SK-N-SH (cell line): ENCODE data around the gene SHMT2. TPM values are rescaled to one million over a fixed set of nuclear protein-coding genes. Genes with fewer than 3 reads are reported as not detected.

Experiments used
- CTCF ChIA-PET: fragments of 300-600, 350-600 bp; formaldehyde crosslinking; extraction: SDS; loops from one replicate; lab custom pipeline; 2021; lab: Yijun Ruan, JAX
- POLR2A ChIA-PET: fragments of 350-600 bp; sonication (Branson Sonifier 250); formaldehyde crosslinking; extraction: SDS; loops from one replicate; lab custom pipeline; 2020; ENCODE audit warnings: antibody characterized with exemption, inconsistent platforms; lab: Yijun Ruan, JAX
- DNase-seq: peaks from one replicate; pipeline ENCODE4 v3.0.0; 2012
- H2AFZ ChIP-seq: fragments of 200-600 bp; sonication (generic); 2 replicates; pipeline ENCODE4 v1.8.1; 2016; ENCODE audit warnings: antibody characterized with exemption, mild to moderate bottlenecking, low read depth
- H3F3A ChIP-seq: fragments of 200-600 bp; sonication (generic); replicated peaks from 2 replicates; pipeline ENCODE3; 2016; ENCODE audit warnings: antibody characterized with exemption, mild to moderate bottlenecking; ENCODE audit not compliant: insufficient read depth
- H3K27ac ChIP-seq, 2 experiments: fragments of 200-500 bp in 1 of 2; fragments of 200-600 bp in 1 of 2; sonication (Bioruptor generic) in 1 of 2; sonication (generic), shearing (Covaris generic) in 1 of 2; 2 replicates each; pipeline versions ENCODE4 v1.5.1 to v1.6.1; 2014 to 2016; ENCODE audit warnings: low read depth in 2 of 2, inconsistent platforms in 1 of 2, low read length in 1 of 2, mild to moderate bottlenecking in 1 of 2, mixed read lengths in 1 of 2
- H3K27me3 ChIP-seq: fragments of 200-600 bp; sonication (generic), shearing (Covaris generic); 2 replicates; pipeline ENCODE4 v1.6.1; 2016; ENCODE audit warnings: mixed run types; ENCODE audit not compliant: insufficient read depth
- H3K36me3 ChIP-seq, 2 experiments: fragments of 200-500 bp in 1 of 2; fragments of 200-600 bp in 1 of 2; sonication (Bioruptor generic) in 1 of 2; sonication (generic) in 1 of 2; replicated peaks in 1 of 2; 2 replicates each; pipeline versions ENCODE3 to v1.5.1; 2014 to 2016; ENCODE audit warnings: low read length in 1 of 2, mild to moderate bottlenecking in 1 of 2; ENCODE audit not compliant: insufficient read depth in 2 of 2, control insufficient read depth in 1 of 2
- H3K4me1 ChIP-seq, 2 experiments: fragments of 200-500 bp in 1 of 2; fragments of 200-600 bp in 1 of 2; sonication (Bioruptor generic) in 1 of 2; sonication (generic), shearing (Covaris generic) in 1 of 2; 2 replicates each; pipeline versions ENCODE4 v1.5.1 to v1.6.1; 2014 to 2016; ENCODE audit warnings: low read depth in 1 of 2, low read length in 1 of 2, mixed run types in 1 of 2; ENCODE audit not compliant: insufficient read depth in 2 of 2, control insufficient read depth in 1 of 2
- H3K4me2 ChIP-seq: fragments of 200-600 bp; sonication (generic), shearing (Covaris generic); 2 replicates; pipeline ENCODE4 v1.6.1; 2017; ENCODE audit warnings: mixed run types
- H3K4me3 ChIP-seq, 2 experiments: fragments of 200-500 bp in 1 of 2; fragments of 200-600 bp in 1 of 2; sonication (Bioruptor generic) in 1 of 2; sonication (generic), shearing (Covaris generic) in 1 of 2; 2 replicates each; pipeline versions ENCODE4 v1.5.1 to v1.8.1; 2014 to 2016; ENCODE audit warnings: low read depth in 2 of 2, inconsistent platforms in 1 of 2, low read length in 1 of 2, mild to moderate bottlenecking in 1 of 2, mixed read lengths in 1 of 2, moderate library complexity in 1 of 2
- H3K79me2 ChIP-seq: fragments of 200-600 bp; sonication (generic); 2 replicates; pipeline ENCODE4 v1.8.1; 2017; ENCODE audit warnings: mild to moderate bottlenecking; ENCODE audit not compliant: insufficient read depth
- H3K9ac ChIP-seq: fragments of 200-600 bp; sonication (generic); 2 replicates; pipeline ENCODE4 v1.6.1; 2017; ENCODE audit warnings: mixed run types
- H3K9me2 ChIP-seq: fragments of 200-600 bp; sonication (generic); 2 replicates; pipeline ENCODE4 v1.6.1; 2017; ENCODE audit warnings: mixed run types
- H3K9me3 ChIP-seq: fragments of 200-600 bp; sonication (generic); 2 replicates; pipeline ENCODE4 v1.6.1; 2017; ENCODE audit warnings: mixed run types, mild to moderate bottlenecking, moderate library complexity
- H4K20me1 ChIP-seq: fragments of 200-600 bp; sonication (generic); 2 replicates; pipeline ENCODE4 v1.6.1; 2017; ENCODE audit warnings: mild to moderate bottlenecking, mixed run types; ENCODE audit not compliant: insufficient read depth
- ELF1 ChIP-seq: IDR thresholded peaks from 2 replicates; pipeline ENCODE4 v1.4.0; 2012
- EP300 ChIP-seq, 2 experiments: IDR thresholded peaks; 2 replicates each; pipeline versions ENCODE4 v1.4.0 to v1.6.1; 2012; ENCODE audit warnings: borderline replicate concordance in 1 of 2, low read depth in 1 of 2, low read length in 1 of 2
- EZH2phosphoT487 ChIP-seq: fragments of 200-600 bp; sonication (generic); IDR thresholded peaks from 2 replicates; pipeline ENCODE4 v1.6.1; 2017; ENCODE audit warnings: low read depth, mixed run types, mild to moderate bottlenecking, antibody characterized with exemption, moderate library complexity, borderline replicate concordance
- GATA2 ChIP-seq: sonication (generic); formaldehyde crosslinking; IDR thresholded peaks from 2 replicates; pipeline ENCODE4 v1.5.0; 2020; ENCODE audit warnings: mild to moderate bottlenecking, missing genetic modification reagents
- JUND ChIP-seq: IDR thresholded peaks from 2 replicates; pipeline ENCODE4 v1.4.0; 2012
- MEF2A ChIP-seq: IDR thresholded peaks from 2 replicates; pipeline ENCODE4 v1.4.0; 2012; ENCODE audit warnings: low read depth, borderline replicate concordance
- MXI1 ChIP-seq: IDR thresholded peaks from 2 replicates; pipeline ENCODE4 v1.6.1; 2012; ENCODE audit warnings: mild to moderate bottlenecking, low read depth, low read length, improper control_type of control experiment
- NFIC ChIP-seq: IDR thresholded peaks from 2 replicates; pipeline ENCODE4 v1.4.0; 2012; ENCODE audit warnings: borderline replicate concordance
- NRF1 ChIP-seq: IDR thresholded peaks from 2 replicates; pipeline ENCODE4 v1.6.1; 2012; ENCODE audit warnings: low read depth, mild to moderate bottlenecking, low read length
- RAD21 ChIP-seq: IDR thresholded peaks from 2 replicates; pipeline ENCODE4 v1.6.1; 2012; ENCODE audit warnings: mild to moderate bottlenecking, low read length
- SIN3A ChIP-seq: IDR thresholded peaks from 2 replicates; pipeline ENCODE4 v1.6.1; 2012; ENCODE audit warnings: low read depth, mild to moderate bottlenecking, low read length, moderate library complexity, borderline replicate concordance
- TAF1 ChIP-seq: IDR thresholded peaks from 2 replicates; pipeline ENCODE4 v1.6.1; 2012; ENCODE audit warnings: low read depth, mild to moderate bottlenecking, low read length, moderate library complexity, borderline replicate concordance
- TEAD4 ChIP-seq: IDR thresholded peaks from 2 replicates; pipeline ENCODE4 v1.4.0; 2012; ENCODE audit warnings: mild to moderate bottlenecking, borderline replicate concordance; ENCODE audit not compliant: insufficient read depth
- WGBS: methylation state at CpG from one replicate; pipeline ENCODE4 v1.1.6; 2017; ENCODE audit warnings: low lambda C conversion rate; 5-methylcytosine and 5-hydroxymethylcytosine counted together
- polyA plus RNA-seq, 3 experiments: library from polyadenylated mRNA; depleted of rRNA; stranded (reverse); fragments of >200 nt; gene quantifications; 2 replicates each; pipeline ENCODE4 v1.2.3, GENCODE V29; 2012
- TF ChIP-seq, protein P1 (sequence below): fragments of 150-350 bp; IDR thresholded peaks from 2 replicates; pipeline ENCODE4 v1.6.1; 2016; ENCODE audit warnings: mild to moderate bottlenecking, low read depth, low read length
- TF ChIP-seq, protein P2 (sequence below): IDR thresholded peaks from 2 replicates; pipeline ENCODE4 v1.4.0; 2012; ENCODE audit warnings: low read depth, borderline replicate concordance
- TF ChIP-seq, protein P3 (sequence below): IDR thresholded peaks from 2 replicates; pipeline ENCODE4 v1.6.1; 2012; ENCODE audit warnings: mild to moderate bottlenecking, low read depth, low read length, moderate library complexity
- TF ChIP-seq, protein P4 (sequence below): IDR thresholded peaks from 2 replicates; pipeline ENCODE4 v1.4.0; 2012; ENCODE audit warnings: low read depth
- TF ChIP-seq, protein P5 (sequence below): fragments of 150-350 bp; IDR thresholded peaks from 2 replicates; pipeline ENCODE4 v1.6.1; 2017; ENCODE audit warnings: antibody characterized with exemption, low read length, low read depth, borderline replicate concordance
- TF ChIP-seq, protein P6 (sequence below): IDR thresholded peaks from 2 replicates; pipeline ENCODE4; 2012
- TF ChIP-seq, protein P7 (sequence below): fragments of 200-600 bp; sonication (generic); IDR thresholded peaks from 2 replicates; pipeline ENCODE4 v1.6.1; 2017; ENCODE audit warnings: antibody characterized with exemption, mild to moderate bottlenecking, moderate library complexity

SHMT2 gene
- polyA plus RNA-seq, 1 of the 3 experiments (the other 2 are of a cell fraction) = 204 TPM

DNA sequence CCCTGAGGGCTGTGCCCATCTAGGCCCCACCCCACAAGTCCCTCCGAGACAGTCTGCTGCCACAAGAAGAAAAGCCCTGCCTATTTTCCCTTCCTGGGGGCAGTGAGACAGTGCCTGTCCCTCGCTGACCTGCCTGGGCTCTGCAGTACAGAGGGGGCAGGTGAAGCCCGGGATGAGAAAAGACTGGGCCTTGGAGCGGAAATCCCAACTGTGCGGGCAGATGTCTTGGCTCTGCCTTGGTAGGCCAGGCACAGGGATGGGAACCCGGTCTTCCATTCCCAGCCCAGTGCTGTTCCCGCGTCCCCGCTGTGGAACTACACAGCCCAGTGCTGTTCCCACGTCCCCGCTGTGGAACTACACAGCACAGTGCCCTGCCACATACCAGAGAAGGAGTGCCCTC lies 25.7 kb upstream of the SHMT2 start:
- WGBS = 83% methylated on average over 9 of the region's 11 CpGs
- CTCF ChIA-PET = interaction anchor here (0.6 kb wide), 1 partner anchor 102 kb away, joined by 3 read pairs; no protein-coding TSS in a partner anchor
- TF ChIP-seq NFIC (no peak), EZH2phosphoT487 (no peak), ELF1 (no peak), EP300 (IDR thresholded peaks at IDR 0.05; ENCODE audit: borderline replicate concordance in 1 of 2, low read depth in 1 of 2, low read length in 1 of 2) (no peak), GATA2 (CRISPR knock-in tag) (no peak), MXI1 (no peak), SIN3A (no peak), JUND (no peak), TAF1 (no peak), MEF2A (no peak), RAD21 (no peak), TEAD4 (no peak), NRF1 (no peak)
- TF ChIP-seq, protein P1, sequence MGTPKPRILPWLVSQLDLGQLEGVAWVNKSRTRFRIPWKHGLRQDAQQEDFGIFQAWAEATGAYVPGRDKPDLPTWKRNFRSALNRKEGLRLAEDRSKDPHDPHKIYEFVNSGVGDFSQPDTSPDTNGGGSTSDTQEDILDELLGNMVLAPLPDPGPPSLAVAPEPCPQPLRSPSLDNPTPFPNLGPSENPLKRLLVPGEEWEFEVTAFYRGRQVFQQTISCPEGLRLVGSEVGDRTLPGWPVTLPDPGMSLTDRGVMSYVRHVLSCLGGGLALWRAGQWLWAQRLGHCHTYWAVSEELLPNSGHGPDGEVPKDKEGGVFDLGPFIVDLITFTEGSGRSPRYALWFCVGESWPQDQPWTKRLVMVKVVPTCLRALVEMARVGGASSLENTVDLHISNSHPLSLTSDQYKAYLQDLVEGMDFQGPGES = no peak
- TF ChIP-seq, protein P2, sequence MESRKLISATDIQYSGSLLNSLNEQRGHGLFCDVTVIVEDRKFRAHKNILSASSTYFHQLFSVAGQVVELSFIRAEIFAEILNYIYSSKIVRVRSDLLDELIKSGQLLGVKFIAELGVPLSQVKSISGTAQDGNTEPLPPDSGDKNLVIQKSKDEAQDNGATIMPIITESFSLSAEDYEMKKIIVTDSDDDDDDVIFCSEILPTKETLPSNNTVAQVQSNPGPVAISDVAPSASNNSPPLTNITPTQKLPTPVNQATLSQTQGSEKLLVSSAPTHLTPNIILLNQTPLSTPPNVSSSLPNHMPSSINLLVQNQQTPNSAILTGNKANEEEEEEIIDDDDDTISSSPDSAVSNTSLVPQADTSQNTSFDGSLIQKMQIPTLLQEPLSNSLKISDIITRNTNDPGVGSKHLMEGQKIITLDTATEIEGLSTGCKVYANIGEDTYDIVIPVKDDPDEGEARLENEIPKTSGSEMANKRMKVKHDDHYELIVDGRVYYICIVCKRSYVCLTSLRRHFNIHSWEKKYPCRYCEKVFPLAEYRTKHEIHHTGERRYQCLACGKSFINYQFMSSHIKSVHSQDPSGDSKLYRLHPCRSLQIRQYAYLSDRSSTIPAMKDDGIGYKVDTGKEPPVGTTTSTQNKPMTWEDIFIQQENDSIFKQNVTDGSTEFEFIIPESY = no peak
- TF ChIP-seq, protein P3, sequence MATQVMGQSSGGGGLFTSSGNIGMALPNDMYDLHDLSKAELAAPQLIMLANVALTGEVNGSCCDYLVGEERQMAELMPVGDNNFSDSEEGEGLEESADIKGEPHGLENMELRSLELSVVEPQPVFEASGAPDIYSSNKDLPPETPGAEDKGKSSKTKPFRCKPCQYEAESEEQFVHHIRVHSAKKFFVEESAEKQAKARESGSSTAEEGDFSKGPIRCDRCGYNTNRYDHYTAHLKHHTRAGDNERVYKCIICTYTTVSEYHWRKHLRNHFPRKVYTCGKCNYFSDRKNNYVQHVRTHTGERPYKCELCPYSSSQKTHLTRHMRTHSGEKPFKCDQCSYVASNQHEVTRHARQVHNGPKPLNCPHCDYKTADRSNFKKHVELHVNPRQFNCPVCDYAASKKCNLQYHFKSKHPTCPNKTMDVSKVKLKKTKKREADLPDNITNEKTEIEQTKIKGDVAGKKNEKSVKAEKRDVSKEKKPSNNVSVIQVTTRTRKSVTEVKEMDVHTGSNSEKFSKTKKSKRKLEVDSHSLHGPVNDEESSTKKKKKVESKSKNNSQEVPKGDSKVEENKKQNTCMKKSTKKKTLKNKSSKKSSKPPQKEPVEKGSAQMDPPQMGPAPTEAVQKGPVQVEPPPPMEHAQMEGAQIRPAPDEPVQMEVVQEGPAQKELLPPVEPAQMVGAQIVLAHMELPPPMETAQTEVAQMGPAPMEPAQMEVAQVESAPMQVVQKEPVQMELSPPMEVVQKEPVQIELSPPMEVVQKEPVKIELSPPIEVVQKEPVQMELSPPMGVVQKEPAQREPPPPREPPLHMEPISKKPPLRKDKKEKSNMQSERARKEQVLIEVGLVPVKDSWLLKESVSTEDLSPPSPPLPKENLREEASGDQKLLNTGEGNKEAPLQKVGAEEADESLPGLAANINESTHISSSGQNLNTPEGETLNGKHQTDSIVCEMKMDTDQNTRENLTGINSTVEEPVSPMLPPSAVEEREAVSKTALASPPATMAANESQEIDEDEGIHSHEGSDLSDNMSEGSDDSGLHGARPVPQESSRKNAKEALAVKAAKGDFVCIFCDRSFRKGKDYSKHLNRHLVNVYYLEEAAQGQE = no peak
- TF ChIP-seq, protein P4, sequence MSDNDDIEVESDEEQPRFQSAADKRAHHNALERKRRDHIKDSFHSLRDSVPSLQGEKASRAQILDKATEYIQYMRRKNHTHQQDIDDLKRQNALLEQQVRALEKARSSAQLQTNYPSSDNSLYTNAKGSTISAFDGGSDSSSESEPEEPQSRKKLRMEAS = no peak
- TF ChIP-seq, protein P5, sequence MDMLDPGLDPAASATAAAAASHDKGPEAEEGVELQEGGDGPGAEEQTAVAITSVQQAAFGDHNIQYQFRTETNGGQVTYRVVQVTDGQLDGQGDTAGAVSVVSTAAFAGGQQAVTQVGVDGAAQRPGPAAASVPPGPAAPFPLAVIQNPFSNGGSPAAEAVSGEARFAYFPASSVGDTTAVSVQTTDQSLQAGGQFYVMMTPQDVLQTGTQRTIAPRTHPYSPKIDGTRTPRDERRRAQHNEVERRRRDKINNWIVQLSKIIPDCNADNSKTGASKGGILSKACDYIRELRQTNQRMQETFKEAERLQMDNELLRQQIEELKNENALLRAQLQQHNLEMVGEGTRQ = no peak
- TF ChIP-seq, protein P6, sequence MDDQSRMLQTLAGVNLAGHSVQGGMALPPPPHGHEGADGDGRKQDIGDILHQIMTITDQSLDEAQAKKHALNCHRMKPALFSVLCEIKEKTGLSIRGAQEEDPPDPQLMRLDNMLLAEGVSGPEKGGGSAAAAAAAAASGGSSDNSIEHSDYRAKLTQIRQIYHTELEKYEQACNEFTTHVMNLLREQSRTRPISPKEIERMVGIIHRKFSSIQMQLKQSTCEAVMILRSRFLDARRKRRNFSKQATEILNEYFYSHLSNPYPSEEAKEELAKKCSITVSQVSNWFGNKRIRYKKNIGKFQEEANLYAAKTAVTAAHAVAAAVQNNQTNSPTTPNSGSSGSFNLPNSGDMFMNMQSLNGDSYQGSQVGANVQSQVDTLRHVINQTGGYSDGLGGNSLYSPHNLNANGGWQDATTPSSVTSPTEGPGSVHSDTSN = no peak
- TF ChIP-seq, protein P7, sequence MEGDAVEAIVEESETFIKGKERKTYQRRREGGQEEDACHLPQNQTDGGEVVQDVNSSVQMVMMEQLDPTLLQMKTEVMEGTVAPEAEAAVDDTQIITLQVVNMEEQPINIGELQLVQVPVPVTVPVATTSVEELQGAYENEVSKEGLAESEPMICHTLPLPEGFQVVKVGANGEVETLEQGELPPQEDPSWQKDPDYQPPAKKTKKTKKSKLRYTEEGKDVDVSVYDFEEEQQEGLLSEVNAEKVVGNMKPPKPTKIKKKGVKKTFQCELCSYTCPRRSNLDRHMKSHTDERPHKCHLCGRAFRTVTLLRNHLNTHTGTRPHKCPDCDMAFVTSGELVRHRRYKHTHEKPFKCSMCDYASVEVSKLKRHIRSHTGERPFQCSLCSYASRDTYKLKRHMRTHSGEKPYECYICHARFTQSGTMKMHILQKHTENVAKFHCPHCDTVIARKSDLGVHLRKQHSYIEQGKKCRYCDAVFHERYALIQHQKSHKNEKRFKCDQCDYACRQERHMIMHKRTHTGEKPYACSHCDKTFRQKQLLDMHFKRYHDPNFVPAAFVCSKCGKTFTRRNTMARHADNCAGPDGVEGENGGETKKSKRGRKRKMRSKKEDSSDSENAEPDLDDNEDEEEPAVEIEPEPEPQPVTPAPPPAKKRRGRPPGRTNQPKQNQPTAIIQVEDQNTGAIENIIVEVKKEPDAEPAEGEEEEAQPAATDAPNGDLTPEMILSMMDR = no peak
- TF ChIP-seq, all 33 proteins: peak for 0
- POLR2A ChIA-PET = no interaction called here
- Histone ChIP-seq H3K4me3 (no peak overlapping the region), H3F3A (no peaks in the 10 kb centered on the region), H3K79me2 (no peaks in the 10 kb centered on the region), H3K9me2 (no peaks in the 10 kb centered on the region), H3K27ac (no peak overlapping the region), H3K9me3 (no peaks in the 10 kb centered on the region), H3K4me1 (no peaks in the 10 kb centered on the region), H3K4me2 (no peak overlapping the region), H2AFZ (no peak overlapping the region), H4K20me1 (no peaks in the 10 kb centered on the region), H3K36me3 (peaks cover 5 to 60% of the 10 kb centered on the region in 2 experiments), H3K9ac (no peak overlapping the region), H3K27me3 (no peaks in the 10 kb centered on the region)
- DNase-seq = no peak
